Activated CD8-positive, alpha-beta memory T cell treated with anti-CD3 and anti-CD28 coated beads for 1 hour (primary cell): ENCODE data around the gene HLCS.
"Not testable (repeated sequence)": the region's sequence is repeated elsewhere in the genome, so short reads cannot be mapped to it uniquely, and the experiment has no call there.

Experiments
- DNase-seq, 2 donors: peaks; one replicate each; pipeline ENCODE4 v3.0.0-alpha.2; 2020; ENCODE audit warnings: low read depth in 1 of 2; ENCODE audit errors: extremely low read depth in 1 of 2

HLCS gene

GRCh38 chr21:36959020-36959835 is 7.2 kb downstream of the HLCS start:
- DNase-seq, result no peak

- DNase-seq, result no peak
Observed at GRCh38 chr21:36955783-36956182, 10.7 kb downstream of the HLCS start.

GRCh38 chr21:36952331-36952730 is 14.1 kb downstream of the HLCS start:
- DNase-seq, result not testable (repeated sequence)

GRCh38 chr21:36949171-36950141 is 17.0 kb downstream of the HLCS start:
- DNase-seq, result no peak

- no peak for DNase-seq
Observed at GRCh38 chr21:36948686-36949085, 17.8 kb downstream of the HLCS start.

GRCh38 chr21:36946949-36947356 is 19.5 kb downstream of the HLCS start:
- no peak for DNase-seq

- DNase-seq, result no peak
Observed at GRCh38 chr21:36945496-36946138, 20.9 kb downstream of the HLCS start.

GRCh38 chr21:36936361-36937135 is 29.9 kb downstream of the HLCS start:
- DNase-seq, result no peak

GRCh38 chr21:36934864-36935420 is 31.5 kb downstream of the HLCS start:
- DNase-seq, result no peak

- no peak for DNase-seq
Observed at GRCh38 chr21:36932161-36932816, 34.2 kb downstream of the HLCS start.

GRCh38 chr21:36929622-36930021 is 36.8 kb downstream of the HLCS start:
- no peak for DNase-seq

- DNase-seq, result no peak
Observed at GRCh38 chr21:36928960-36929359, 37.5 kb downstream of the HLCS start.

- peak; percentile 6 to 51 for DNase-seq
Observed at GRCh38 chr21:36927719-36928117, 38.8 kb downstream of the HLCS start.

GRCh38 chr21:36926989-36927718 is 39.3 kb downstream of the HLCS start:
- no peak for DNase-seq

- DNase-seq, result no peak
Observed at GRCh38 chr21:36923270-36923669, 43.2 kb downstream of the HLCS start.

- no peak for DNase-seq
Observed at GRCh38 chr21:36922861-36923260, 43.6 kb downstream of the HLCS start.

GRCh38 chr21:36918291-36918690 is 48.2 kb downstream of the HLCS start:
- DNase-seq, result no peak

- no peak for DNase-seq
Observed at GRCh38 chr21:36917471-36918158, 48.9 kb downstream of the HLCS start.
